ENCODE results near the gene TBC1D9.

DNA sequence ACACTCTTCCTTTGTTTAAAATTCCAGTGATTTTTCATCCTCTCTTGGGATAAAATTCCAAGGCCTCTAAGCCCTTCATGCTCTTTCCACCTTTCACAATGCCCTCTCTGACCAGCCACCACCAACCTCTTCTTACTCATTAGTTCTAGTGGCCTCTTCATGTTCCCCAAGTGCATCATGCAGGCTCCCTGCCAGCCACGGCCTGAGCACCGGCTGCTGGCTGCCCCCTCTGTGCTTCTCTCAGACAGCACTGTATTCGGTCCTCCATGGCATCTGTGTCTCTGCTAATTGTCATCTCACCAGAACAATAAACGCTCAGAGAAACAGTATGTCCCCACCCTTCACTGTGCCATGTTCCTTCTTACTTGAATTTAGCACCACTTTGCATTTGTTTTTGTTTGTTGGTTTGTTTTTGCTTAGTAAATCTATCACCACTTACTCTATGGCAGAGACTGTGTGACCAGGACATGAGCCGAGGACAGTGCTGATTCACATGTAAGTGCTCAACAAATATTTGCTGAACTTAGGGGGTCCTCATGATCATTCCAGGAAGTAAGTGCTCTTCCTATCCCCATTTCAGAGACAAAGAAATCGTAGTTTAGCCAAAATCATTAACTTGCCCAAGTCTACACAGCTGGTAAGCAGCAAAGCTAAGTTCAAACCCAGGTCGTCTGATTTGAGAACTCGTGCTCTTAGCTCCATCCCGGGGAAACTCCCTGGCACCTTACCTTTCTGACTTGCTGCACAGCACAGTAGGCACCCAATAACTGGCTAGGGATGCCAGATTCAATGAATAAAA is 110.4 kb downstream of the TBC1D9 start:
- TF ChIP-seq, protein P1, sequence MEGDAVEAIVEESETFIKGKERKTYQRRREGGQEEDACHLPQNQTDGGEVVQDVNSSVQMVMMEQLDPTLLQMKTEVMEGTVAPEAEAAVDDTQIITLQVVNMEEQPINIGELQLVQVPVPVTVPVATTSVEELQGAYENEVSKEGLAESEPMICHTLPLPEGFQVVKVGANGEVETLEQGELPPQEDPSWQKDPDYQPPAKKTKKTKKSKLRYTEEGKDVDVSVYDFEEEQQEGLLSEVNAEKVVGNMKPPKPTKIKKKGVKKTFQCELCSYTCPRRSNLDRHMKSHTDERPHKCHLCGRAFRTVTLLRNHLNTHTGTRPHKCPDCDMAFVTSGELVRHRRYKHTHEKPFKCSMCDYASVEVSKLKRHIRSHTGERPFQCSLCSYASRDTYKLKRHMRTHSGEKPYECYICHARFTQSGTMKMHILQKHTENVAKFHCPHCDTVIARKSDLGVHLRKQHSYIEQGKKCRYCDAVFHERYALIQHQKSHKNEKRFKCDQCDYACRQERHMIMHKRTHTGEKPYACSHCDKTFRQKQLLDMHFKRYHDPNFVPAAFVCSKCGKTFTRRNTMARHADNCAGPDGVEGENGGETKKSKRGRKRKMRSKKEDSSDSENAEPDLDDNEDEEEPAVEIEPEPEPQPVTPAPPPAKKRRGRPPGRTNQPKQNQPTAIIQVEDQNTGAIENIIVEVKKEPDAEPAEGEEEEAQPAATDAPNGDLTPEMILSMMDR (IDR thresholded peaks at IDR 0.05): no peak
- no peak for TF ChIP-seq POLR2A (IDR thresholded peaks at IDR 0.05)

Measured in sigmoid colon (tissue), 3 donors.